HG03139 (cell line): ENCODE data around the gene CHRD.

Source experiments
- ATAC-seq: cut with Tn5 transposase; IDR thresholded peaks from one replicate; pipeline ENCODE4 v1.9.1; 2021; ENCODE audit not compliant: unreplicated experiment

Gene CHRD

DNA sequence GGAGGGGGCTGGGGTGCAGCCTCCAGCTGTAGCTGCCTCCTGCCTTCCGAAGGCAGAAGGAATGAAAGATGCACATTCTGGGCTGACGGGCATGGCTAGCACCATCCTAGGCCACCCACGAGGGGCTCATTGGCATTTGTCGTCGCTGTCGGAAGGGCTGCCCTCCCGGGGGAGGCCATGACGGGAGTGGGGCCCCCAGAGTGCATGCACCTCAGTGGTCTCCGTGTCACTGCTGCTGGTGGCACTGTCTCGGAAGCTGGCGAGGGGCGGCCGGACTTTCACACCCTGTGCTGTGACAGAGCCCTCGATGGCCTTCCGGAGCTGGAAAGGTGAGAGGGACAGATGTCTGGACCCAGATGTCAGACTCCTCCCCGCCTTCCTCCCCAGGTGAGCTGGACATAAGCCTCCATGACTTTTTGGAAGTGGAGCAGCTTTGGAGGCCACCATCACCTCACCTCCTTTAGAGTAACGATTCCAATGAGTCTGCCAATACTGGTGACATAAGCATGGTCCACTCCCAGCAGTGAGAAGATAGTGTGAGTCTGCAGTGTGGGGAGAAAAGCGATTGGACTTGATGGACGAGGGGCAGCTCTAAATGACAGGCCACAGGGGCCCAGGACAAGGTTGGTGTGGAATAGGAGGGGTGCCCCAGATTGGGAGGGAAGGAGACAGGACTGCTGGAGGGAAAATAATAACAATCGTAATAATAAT is 33.2 kb upstream of the CHRD start:
- no peak for ATAC-seq

DNA sequence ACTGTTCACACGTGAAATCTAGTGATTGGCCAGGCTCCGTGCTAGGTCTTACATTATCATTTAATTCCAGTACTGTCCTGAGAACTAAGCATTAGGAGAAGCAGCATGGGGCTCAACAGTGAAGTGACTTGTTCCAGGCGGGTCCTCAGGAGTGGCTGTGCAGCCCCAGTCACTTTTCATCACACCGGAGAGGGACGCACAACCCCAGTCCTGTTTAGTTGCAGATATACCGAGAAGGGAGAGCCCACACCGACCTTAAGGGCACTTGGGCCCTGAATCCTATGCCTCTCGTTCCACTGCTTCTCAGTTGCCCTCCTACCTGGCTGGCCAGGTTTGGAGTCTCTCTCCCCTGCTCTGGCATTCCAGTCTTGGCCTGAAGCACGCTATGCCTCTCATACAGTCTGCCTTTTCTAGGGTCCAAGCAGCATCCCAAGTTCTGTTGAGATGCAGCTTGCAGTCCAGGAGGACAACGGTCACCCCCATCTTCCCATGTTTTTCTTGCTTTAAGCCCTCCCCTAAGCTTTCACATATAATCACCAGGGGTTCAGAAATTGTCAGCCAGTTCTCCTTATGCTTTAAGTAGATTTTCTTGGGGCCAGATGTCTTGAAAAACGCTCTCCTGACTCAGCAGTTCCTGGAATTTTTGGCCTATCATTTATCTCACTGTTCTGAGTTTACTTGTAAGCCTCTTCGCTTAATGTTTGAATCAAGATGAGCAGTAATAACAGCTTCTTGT is 32.4 kb upstream of the CHRD start:
- ATAC-seq: no peak

DNA sequence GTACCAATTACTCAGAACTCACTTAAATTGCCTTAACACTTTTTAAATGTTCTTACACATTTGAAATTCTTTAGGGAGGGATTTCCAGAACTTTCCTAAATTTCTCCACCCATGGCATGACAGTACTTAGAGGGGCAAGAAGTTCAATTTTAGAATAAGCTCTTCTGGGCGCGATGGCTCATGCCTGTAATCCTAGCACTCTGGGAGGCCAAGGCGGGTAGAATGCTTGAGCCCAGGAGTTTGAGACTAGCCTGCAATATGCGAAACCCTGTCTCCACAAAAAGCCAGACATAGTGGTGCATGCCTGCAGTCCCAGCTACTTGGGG is 31.8 kb upstream of the CHRD start:
- ATAC-seq: no peak

DNA sequence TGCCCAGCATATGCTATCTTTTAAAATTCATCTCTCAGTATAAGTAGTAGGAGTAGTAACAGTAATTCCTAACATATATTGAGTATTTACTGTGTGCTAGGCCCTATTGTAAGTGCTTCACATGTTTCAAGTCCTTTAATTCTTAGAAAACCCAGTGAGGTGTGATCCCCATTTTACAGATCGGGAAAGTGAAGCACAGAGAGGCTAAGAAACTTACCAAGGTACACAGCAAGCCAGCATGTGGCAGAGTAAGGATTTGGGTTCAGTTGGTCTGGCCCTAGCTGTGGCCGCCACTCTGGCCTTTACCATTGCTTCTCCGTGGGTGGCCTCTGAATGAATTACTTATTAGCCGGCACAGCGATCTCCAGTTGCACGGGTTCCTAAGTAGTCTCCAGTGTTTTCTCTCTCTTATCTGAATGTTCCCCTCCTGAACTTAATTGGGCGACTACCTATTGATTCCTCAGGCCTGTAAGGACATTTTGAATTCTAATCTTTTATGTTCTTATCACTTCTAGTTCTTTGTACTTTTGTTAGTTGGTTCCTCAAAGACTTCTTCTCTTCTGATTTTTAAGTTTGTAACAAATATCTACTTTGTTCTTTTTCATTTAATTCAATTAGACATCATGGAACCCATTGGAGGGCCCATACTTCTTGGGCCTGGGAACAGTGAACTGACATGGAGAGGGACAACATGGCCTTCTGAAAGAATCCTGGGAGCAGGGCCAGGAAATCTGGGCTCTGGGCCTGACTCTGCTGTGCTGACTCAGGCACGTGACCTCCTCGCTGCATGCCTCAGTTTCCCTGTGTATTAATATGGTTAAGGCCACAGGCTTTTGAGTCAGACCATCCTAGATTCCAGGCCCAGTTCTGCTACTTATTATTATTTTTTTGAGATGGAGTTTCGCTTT is 30.0 kb upstream of the CHRD start:
- no peak for ATAC-seq

DNA sequence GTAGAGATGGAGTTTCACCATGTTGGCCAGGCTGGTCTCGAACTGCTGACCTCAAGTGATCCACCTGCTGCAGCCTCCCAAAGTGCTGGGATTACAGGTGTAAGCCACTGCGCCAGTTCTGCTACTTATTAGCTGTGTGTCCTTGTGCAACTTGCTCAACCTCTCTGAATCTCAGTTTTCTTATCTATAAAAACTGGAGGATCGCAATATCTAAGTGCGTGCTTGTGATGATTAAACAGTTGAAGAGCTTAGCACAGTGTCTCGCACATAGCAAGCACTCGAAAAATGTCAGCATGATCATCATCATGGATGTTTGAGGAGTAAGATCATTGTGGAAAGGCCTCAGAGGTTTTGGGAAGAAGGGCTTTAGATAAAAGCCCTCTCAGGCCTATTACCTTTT is 29.2 kb upstream of the CHRD start:
- no peak for ATAC-seq

DNA sequence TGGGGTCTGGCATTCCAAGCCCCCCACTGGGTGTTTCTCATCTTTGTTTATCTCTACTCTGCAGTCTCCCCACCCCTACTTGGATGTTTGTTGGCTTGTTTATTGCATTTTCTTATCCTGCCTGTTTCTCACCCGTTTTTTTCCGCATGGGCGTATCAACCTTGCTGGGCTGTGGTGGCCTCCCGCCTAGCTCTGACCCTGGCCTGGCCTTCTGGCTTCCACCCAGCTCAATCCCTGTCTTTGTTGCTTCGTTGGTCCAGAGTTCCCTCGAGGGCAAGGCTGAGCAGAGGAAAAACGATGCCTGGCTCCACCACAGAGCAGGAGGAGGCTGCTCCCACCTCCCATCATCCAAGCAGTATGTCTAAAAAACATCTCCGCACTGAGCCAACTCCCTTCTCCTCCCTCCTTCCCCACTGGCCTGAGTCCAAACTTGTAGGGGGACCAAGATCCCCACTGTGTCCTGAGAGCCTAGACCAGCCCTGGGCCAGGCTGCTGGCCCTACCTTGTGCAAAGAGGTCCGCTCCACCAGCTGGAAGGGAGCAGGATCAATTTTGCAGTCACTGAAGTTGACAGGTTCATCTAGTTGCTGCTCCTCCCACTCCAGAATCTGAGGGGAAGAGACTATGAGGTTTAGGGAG is 28.2 kb upstream of the CHRD start:
- ATAC-seq: no peak

DNA sequence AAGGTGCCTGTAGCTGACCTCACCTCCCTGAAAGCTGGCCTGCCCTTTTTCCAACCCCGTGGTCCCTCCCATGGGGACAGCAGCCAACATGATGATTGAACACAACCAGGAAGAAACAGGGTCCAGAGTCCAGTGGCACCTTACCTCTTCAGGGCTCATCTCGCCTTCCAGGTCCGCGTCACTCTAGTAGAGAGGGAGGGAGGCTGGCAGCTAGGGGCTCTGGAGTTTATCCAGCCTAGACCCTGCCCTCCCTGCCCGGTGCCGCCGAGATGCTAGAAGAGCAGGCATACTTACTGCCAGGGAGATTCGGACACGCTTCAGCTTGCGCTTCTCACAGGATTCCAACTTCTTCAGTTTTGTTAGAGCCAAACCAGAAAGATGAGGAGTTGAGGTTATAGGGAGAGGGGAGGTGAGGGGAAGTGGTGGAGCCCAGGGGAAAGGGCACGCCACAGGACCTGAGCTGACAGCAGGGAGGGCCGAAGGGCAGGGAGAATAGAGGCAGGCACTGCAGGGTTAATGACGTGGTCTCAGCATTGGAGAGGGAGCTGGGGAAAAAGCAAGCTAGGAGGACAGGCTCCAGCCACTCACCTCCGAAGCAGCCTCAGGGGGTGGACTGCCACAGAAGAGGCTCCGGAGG is 27.6 kb upstream of the CHRD start:
- ATAC-seq: no peak

DNA sequence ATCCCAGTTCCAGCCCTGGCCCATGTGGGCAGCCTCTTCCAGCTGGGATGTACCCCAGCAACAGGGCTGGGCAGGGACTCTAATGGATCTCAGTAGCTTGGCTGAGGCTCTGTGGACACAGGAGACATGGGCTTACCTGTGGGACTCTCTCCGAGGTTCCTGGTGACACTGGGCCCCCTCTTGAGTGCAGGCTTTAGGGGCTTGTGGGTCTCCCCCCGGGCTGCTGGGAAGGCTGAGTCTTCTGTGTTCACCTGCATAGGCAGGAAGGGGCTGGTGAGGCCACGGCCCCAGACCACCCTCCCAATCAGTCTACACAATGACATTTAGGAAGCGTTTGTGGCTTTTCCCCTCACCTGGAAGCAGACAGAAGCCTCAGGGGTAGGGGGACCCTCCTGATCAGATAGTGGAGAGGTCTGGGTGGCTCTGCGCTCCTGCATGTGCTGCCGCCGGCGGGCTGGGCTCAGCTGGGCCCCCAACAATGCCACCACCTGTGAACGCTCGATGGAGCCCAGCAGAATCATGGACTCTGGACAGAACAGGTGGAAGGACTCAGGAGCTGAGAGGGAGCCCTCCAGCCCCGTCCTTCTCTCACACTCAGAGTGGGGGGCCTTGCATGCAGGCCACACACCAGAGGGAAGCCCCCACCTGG is 26.8 kb upstream of the CHRD start:
- no peak for ATAC-seq

DNA sequence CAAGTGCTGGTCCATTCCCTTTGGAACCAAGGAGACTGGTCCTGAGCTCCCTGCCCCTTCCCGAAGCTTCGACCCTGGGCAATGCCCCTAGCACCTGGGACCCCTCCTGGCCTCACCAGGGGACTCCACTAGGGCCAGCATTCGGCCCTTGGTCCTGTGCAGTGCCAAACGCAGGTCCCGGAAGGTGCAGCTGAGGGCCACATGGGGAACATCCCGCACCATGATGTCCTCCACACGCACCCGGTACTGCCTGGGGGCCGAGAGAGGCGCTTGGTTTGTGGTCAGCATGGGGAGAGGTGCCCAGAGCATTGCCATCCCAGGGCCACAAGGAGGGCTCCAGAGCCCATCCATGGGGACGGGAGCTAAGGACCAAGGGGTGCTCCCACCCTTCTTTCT is 26.3 kb upstream of the CHRD start:
- ATAC-seq: no peak

DNA sequence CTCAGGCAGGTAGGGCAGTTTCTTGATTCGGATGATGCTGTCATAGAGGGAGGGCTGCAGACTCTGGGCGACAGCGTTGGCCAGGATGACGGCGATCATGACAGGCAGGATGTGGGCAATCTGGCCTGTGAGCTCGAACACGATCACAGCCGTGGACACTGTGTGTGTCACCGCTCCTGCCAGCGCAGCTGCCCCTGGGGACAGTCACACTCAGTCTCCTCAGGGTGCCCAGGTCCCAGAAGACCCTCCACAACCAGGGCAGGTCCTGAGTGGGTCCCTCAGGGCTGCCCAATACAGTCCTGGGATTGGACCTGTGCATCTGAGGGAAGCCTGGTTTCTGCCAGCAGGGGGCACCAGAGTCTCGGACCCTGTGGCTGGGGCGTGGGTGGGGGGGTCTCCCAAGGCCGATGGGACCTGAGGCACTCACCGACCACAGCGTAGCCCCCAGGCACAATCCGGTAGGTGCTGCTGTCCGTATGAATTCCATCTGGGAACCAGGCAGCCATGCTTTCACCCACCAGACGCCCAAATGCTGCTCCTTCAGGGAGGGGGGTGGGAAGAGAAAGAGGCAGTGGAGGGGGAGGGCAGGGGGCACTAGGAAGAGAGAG is 25.6 kb upstream of the CHRD start:
- ATAC-seq: no peak

DNA sequence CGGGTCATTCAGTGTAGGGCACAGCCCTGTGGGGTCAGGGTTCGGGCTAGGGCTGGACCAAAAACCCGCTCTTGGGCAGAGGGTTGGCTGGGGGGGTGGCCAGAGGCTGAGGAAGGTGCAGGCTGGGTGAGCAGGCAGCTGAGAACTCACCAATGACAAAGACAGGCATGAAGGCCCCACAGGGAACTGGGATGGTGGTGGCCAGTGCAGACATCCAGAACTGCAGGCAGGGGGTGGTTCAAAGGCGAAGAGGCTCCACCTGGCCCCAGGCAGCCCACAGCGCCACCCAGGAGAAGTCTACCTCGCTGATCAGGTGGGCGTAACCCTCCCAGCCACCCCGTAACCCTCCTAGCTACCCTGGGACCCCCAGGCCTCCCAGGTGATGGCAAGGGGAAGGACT is 25.1 kb upstream of the CHRD start:
- no peak for ATAC-seq

DNA sequence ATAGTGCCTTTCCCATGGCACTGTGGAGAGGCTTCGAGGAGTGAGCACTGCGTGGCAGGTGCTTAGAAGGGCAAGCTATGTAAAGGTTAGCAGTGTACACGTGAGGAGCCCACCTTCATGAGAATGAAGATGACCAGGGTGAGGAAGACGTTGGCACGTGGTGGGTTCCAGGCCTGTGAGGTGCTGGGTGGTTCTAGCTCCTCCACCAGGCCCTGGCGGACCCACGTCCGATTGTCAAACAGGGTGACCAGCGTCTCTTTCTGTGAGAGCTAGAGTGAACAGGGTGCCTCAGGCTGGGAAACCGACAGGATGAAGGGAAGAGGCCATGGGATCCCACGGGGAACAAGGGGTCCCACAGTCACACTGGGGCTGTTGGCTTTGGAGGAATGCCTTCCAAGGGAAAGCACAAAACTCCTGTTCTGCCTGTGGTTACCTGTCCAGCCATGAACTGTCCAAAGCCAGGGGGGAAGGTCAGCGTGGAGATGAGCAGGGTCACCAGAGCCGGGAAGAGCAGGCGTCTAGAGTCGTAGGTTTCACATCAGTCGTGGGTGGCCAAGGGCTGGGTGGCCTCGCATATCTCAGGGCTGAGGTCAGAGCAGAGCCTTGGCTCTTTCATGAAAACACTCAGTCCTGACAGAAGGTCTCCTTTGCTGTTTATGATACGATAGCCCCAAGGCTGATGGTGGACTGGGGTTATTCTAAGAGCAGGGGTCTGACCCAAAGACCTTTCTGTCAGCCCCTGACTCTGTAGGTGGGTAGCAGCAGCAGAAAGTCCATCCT is 24.4 kb upstream of the CHRD start:
- ATAC-seq: no peak

DNA sequence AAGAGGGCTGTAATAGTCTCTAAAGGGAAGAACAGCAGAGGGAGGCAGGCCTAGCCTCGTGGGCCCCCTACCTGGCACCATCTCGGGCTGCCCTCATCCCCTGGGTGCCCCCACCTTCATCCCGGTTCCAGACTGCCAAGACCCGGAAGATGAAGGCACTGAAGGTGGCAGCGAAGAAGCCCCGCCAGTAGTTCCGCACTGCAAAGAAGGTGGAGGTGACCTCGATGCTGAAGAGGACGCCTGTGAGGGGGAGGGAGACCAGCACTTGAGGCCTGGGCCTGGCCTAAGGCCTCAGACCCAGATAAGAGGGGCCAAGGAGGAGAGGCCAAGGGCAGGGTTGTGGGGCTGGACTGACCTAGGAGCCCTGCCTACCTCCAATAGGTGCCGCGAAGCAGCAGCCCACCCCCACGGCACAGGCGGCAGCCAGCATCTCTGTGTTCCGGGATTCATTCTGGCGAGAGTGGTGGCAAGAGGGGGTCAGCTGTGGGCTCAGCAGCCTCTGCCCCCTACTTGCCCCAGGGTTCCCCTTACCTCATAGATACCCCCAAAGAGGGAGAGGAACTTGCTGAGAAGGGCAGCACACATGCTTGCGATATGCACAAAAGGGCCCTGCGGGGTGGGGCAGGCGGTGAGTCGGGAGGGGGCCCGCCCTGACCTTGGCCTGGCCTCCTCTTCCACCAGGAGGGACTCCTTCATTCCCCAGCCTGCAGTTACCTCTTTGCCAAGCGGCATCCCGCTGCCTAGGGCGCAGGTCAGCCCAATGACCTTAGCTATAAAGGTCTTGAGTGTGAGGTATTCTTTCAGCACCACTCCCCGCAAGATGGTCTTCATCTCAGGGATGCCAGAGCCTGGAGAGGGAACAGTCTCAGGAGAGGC is 22.4 kb upstream of the CHRD start:
- ATAC-seq: no peak

DNA sequence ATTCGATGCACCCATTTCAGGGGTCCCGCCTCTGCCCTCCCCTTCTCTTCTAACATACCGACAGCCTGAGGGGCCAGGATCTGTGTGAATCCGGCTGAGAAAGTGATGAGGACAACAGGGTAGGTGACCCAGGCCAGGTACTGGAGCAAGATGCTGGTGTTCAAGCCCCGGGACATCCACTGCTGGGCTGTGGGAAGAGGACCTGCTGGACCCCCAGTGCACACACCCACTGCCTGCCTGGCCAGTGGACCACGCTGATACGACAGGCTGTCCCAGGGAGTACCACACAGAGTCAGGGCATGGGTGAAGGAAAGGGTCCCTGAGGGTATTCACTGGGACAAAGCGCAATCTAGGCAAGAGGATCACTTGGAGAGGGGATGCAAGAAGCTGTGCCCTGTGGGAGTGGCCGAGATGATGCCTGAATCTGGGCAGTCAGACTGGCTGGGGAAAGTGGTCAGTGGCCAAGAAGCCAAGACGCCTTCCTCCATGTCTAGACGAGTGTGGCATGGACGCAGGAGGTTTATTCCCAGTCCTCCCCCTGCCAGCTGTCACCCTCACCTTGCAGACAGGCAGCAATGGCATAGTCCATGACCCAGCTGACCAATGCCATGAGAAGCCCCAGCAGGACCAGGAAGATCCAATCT is 21.6 kb upstream of the CHRD start:
- no peak for ATAC-seq

DNA sequence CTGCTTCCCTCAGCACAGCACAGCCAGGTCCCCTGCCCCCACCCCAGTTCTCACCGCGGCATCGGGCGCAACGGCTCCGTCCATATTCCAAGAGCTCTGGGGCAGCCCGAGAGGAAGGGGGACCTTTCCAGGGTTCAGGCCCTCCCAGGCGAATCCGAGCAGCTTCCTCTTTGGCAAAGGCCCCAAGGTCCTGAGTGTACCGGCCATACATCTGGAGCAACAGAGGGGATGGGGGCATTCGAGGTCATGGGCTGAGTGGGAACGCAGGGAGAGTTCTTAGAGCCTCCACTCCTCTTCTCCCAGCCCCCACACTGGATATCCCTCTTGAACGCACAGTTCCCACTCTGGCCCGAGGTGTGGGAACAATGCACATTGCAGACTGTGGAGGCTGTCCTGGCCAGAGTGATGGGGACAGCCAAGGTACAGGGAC is 20.9 kb upstream of the CHRD start:
- no peak for ATAC-seq

DNA sequence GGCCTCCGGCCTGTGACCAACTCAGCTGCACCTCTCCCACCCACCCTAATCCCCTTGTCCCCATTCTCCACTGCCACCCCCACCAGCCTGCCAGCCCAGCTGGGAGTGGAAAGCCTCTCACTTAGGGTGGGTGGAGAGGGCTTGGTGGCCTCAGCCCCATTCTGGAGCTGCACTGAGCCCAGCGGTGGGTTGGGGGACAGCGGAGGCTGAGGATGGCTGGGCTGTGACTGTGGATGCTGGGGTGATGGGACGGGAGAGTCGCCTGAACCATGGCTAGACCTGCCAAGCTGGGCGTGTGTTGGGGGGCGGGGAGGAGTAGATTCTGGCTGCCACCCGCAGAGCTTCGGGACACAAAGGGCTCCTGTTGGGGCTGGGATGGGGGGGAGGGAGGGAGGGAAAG is 20.2 kb upstream of the CHRD start:
- no peak for ATAC-seq

DNA sequence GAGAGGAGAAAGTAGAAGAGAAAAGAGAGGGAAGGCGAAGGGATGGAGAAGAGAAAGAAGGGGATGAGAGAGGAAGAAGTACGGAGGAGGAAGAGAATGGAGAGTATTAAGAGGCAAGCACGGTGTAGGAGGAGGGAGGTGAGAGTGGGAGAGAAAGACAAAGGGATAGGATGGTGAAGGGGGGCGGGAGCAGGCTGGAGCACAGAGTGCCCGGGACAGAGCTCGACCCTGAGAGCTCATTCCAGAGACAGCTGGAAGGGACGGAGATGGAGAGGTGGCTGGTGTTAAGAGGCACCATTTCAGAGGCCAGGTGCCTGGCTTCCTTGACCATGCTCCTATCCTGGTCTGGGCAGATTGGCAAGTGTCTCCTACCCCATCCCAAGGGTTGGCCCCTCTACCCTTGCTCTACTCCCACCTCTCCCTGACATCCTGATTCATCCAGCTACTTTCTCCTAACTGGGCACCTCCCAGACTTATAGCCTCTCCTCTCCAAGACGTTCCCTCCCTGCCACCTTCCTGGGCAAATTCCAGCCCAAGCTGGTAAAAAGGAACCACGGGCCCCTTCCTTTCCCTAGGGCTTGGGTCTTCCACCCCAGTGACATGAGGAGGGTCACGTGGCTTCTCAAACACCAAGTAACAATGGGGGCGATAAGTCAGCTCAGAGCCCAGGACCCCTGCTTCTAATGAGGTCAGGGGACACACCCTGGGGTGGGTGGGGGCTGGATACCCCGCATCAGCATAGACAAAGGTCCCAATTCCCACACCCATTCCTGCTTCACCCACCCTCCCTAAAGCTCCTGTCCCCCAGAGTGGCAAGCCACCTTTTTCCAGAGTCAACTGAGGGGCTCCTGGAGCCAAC is 19.6 kb upstream of the CHRD start:
- no peak for ATAC-seq
